ENCODE measurements around the gene CLSTN2. TPM values are rescaled to one million over a fixed set of nuclear protein-coding genes. Genes with fewer than 3 reads are reported as not detected.

CLSTN2 gene
- total RNA-seq, 1 experiment from 2014 or later = 0.68 TPM

DNA sequence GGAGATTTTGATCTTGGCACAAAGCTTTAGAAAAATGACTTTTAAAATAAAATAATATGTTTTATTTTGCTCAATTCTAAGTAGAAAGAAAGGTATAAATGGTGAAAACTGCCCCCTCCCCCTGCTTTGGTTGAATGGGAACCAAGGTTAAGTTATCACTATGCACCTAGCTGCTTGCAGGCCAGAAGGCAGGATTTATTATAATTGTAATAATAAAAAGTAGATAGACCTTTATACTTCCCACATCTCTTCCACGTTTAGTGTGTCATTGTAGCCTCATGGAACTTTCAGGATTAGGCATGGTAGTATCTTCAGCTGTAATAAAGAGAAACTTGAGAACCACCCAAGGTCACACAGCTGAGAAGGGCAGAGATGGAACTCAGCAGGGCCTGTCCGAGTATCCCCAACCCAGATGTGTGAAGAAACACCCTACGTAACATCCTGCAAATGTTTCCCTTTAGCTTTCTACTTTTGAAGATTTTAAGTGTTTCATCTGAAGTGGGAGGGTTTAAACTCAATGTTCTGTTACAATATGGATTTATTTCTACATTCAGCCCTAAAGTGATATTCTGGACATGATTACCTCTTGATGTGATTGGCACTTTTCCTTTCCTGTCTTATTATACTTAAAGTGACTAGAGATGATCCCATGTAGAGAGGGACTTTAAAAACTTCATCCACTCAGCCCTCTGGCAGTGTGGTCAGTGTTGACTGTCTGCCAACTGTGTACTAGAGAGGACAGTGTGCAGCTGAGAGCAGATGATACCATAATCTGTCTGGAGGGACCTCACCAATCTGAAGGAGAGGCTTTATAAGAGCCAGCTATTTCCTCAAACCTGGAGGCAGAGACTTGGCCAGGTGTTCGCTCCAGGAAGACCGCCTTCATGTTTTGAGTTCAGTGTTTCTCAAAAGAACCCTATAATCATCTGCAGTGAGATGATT, 460.4 kb downstream of the CLSTN2 start:
- Histone ChIP-seq H2BK15ac (ENCODE audit: low read depth, low read length) (no peak overlapping the region), H3K4me1 (ENCODE audit: insufficient read depth, low read length) (no peaks in the 10 kb centered on the region), H3K9ac (ENCODE audit: extremely low read depth, insufficient read length, low read length) (no peak overlapping the region), H3K27me3 (ENCODE audit: insufficient read depth, low read length) (no peaks in the 10 kb centered on the region), H4K91ac (ENCODE audit: insufficient read length, low read depth, low read length) (no peak overlapping the region), H3K23ac (ENCODE audit: insufficient read length, low read depth, low read length) (no peak overlapping the region), H3K79me1 (ENCODE audit: insufficient read depth, low read depth, low read length, poor library complexity, severe bottlenecking) (no peaks in the 10 kb centered on the region), H3K79me2 (ENCODE audit: insufficient read depth, low read length) (no peaks in the 10 kb centered on the region), H3K4me2 (ENCODE audit: insufficient read depth, insufficient read length, low read length) (no peak overlapping the region), H3K14ac (ENCODE audit: insufficient read depth, low read length) (no peak overlapping the region), H2AFZ (ENCODE audit: low read length) (no peak overlapping the region), H3K23me2 (ENCODE audit: insufficient read length, low read depth, low read length, poor library complexity, severe bottlenecking) (no peaks in the 10 kb centered on the region), H3K9me3 (ENCODE audit: control insufficient read depth, low read depth, low read length) (no peaks in the 10 kb centered on the region), H3K4ac (ENCODE audit: low read depth, low read length) (no peak overlapping the region), H4K5ac (ENCODE audit: insufficient read length, low read depth, low read length) (no peak overlapping the region), H2BK12ac (ENCODE audit: insufficient read length, low read depth, low read length) (no peak overlapping the region), H3K27ac (ENCODE audit: insufficient read length, low read depth, low read length) (no peak overlapping the region), H2AK5ac (ENCODE audit: insufficient read length, low read length) (no peak overlapping the region), H2BK120ac (ENCODE audit: low read depth, low read length, poor library complexity, severe bottlenecking) (no peak overlapping the region), H3T11ph (ENCODE audit: low read length) (no peak overlapping the region), H4K20me1 (ENCODE audit: control insufficient read depth, insufficient read depth, insufficient read length) (no peaks in the 10 kb centered on the region), H4K8ac (replicated peaks; ENCODE audit: insufficient read length, low read depth, low read length) (no peak overlapping the region), H3K56ac (ENCODE audit: insufficient read length, low read depth, low read length) (no peak overlapping the region), H2BK5ac (ENCODE audit: insufficient read length, low read length) (no peak overlapping the region), H2BK20ac (ENCODE audit: low read depth, low read length, poor library complexity, severe bottlenecking) (no peak overlapping the region), H3K18ac (ENCODE audit: insufficient read length, low read depth, low read length) (no peak overlapping the region)
- no peaks in the 10 kb centered on the region for H3K9me3 Mint-ChIP-seq
- no CpG with 5 or more reads among the region's 5 CpGs for WGBS (ENCODE audit: extremely low coverage, insufficient read length, low lambda C conversion rate)
- no peak for TF ChIP-seq CTCF (conservative IDR thresholded peaks at IDR 0.05)
- DNase-seq = no peak
- no peaks in the 10 kb centered on the region for H3K27me3 Mint-ChIP-seq (ENCODE audit: low read depth)
- no peak overlapping the region for H3K4me3 Mint-ChIP-seq
- no peak overlapping the region for H3K27ac Mint-ChIP-seq
- no peaks in the 10 kb centered on the region for H3K36me3 Mint-ChIP-seq (ENCODE audit: insufficient read depth in 1 of 3, low read depth in 3 of 3)
- H3K4me1 Mint-ChIP-seq = peaks cover 11 to 13% of the 10 kb centered on the region in 2 experiments

Data from H9 (cell line).